Inflammatory macrophage treated with lipopolysaccharide for 1 hour (primary cell): Measurements from ENCODE around the gene COX7A2L.
"Not testable (repeated sequence)": the region's sequence is repeated elsewhere in the genome, so short reads cannot be mapped to it uniquely, and the experiment has no call there.

Experiments
- DNase-seq, 2 donors: peaks; one replicate each; pipeline ENCODE4 v3.0.0-alpha.2; 2020 to 2022

The COX7A2L gene

GRCh38 chr2:42338567-42339190, 22.3 kb downstream of the COX7A2L start:
- no peak for DNase-seq

DNA sequence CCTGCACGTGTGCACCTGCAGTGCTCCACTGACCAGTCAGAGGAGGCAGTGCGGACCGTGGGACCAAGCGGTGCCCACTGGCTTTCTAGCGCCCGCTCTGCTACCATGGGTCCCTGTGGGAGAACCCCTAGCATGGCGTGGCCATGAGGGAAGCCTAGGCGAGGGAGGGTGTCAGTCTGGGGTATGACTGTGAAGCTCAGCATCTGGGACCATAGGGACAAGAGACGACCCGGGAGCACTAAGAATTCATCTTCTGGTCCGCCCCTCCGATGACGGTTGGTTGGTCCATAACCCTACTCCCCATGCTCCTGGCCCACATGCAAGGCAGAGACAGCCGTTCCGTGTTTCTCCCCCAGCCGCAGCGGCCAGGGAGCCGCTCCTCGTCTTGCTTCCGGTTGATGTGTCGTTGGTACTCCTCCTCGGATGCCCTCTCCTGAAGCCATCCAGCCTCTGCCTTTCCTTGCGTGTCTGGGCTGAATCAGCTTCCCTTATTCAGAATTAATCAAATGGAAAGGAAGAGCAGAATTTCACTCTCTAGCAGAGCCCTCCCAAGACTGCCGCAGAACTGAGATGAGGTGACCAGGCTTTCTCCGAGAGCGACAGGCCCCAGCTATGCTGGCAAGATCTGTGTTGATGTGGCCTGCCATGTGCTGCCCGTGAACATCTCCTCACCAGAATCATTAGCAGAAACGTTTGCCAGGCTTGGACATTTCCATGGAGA, 23.0 kb downstream of the COX7A2L start:
- no peak for DNase-seq

GRCh38 chr2:42337356-42337820, 23.6 kb downstream of the COX7A2L start:
- DNase-seq = no peak

DNA sequence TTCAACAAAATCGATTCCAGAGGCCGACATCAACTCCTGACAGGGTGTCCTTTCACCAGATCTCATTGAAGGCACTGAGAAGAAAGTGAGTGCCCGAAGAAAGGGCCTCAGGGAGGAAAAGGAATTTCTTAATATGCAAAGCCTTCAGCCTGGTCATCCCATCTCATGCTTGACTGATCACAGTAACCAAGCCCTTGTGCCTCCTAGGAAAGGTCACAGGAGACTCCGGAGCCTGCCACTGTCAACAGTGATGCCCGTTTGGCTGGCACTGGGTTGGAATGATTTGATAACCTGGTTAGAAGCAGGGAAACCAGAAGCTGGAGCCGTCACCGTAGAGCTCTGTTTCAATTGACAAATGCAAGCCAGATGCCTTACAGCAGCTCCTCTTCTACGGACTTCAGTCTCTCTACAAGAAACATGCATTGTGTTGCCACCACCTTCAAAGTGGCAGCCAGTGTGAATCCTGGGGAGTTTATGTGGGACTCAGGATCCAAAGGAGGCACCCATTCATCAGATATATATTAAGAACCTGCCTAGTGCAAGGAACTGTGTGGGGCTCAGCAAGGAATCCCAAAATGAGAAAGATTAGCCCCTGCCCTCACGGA, 24.6 kb downstream of the COX7A2L start:
- no peak for DNase-seq

GRCh38 chr2:42335514-42336104, 25.4 kb downstream of the COX7A2L start:
- no peak for DNase-seq

DNA sequence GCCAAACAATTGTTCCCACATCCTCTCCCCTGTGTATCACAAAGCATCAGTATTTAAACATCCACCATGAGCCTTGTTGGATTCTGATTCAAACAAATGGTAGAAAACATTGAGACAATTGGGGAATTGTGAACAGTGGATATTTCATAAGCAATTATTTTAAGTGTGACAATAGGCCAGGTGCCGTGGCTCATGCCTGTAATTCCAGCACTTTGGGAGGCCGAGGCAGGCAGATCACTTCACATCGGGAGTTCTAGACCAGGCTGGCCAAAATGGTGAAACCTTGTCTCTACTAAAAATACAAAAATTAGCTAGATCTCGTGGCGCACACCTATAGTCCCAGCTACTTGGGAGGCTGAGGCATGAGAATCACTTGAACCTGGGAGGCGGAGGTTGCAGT, 26.2 kb downstream of the COX7A2L start:
- DNase-seq = not testable (repeated sequence)

- DNase-seq = no peak
These were observed 26.8 kb downstream of the COX7A2L start for GRCh38 chr2:42334220-42334619.

- DNase-seq = no peak
These were observed 27.4 kb downstream of the COX7A2L start for GRCh38 chr2:42333579-42333978.

GRCh38 chr2:42332575-42332974, 28.4 kb downstream of the COX7A2L start:
- DNase-seq = no peak

- no peak for DNase-seq
These were observed 29.3 kb downstream of the COX7A2L start for GRCh38 chr2:42331569-42332284.

DNA sequence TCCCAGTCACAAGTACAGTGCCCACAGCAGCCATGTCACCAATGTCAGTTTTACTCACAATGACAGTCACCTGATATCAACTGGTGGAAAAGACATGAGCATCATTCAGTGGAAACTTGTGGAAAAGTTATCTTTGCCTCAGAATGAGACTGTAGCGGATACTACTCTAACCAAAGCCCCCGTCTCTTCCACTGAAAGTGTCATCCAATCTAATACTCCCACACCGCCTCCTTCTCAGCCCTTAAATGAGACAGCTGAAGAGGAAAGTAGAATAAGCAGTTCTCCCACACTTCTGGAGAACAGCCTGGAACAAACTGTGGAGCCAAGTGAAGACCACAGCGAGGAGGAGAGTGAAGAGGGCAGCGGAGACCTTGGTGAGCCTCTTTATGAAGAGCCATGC, 31.3 kb downstream of the COX7A2L start:
- DNase-seq = no peak

DNA sequence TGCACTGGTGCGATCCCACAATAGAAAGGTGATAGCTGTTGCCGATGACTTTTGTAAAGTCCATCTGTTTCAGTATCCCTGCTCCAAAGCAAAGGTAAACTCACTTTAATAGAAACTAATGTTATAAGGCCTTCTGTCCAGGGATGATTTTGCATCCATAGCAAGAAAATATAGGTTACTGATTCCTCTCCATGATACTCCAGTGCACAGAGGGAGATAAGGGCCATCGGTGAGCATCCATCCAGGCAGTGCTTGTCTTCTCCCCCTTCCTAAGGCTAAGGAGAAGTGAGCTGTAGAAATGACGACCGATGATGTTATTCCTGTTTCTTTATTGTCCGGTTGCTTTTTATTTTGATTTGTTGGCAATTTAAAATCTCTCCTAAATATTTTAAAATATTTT, 32.1 kb downstream of the COX7A2L start:
- no peak for DNase-seq

DNA sequence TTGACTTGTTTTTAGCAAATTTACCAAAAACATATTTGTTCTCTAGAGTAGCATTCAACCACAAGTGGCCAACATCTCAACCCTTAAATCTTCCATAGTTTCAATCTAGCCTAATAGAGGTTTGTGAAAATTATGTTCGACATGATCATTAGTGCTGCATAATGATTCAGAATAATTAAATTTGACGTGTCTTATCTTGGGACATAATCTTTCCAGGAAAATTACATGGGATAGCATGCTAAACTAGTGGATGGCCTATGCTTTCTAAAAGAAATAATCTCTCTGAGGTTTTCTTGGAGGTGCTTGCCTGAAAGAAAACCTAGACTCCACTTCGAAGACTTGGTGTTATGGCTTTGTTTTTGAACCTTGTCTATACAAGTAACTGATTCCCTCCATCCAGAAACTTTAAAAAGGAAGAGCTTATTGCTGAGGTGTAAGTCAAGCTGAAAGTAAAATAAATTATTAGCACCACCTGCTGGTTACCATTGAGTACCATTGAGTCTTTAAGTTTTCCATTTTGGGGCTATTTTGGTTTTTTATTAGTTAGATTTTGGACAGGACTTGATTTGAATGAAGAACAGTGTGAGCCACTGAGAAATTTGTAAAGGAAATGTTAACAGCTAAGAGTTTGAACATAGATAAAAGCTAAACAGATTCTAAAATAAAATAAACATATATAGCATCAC, 32.7 kb downstream of the COX7A2L start:
- DNase-seq = no peak

GRCh38 chr2:42327125-42327524, 33.9 kb downstream of the COX7A2L start:
- DNase-seq = no peak

DNA sequence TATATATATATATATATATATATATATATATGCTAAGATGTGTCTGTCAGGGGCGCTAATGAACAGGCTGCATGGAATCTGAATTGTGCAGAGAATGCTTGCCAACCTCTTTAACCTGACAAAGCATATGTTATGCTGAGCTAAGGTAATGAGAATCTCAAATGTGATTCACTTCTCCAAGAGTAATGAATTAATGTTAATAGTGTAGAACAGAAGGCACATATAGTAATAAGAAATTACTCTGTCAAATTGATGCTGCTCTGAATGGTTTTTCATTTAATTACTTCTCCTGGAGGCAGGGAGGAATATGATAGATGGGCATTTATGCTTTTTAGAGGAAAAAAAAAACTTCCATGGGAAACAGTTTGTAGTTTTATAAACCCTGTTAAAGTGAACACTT, 35.4 kb downstream of the COX7A2L start:
- no peak for DNase-seq

DNA sequence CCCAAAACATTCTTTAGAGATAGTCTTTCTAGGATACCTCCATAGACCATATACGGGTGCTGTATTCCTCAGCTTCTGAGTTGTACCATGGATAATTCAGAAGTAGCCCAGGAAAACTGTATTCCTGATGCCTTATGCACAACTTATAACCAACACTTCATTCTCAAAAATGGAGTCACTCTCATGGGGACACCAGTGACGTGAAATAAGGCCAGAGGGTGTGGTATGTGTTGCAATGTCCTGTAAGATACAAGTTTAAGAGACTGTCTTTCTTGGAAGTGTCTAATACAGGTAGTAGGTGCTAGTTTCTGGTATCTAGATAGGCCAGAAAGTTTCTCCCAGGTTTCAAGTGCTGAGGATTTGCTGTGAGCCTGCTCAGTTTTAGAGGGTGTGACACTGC, 36.1 kb downstream of the COX7A2L start:
- DNase-seq = no peak

- no peak for DNase-seq
These were observed 36.8 kb downstream of the COX7A2L start for GRCh38 chr2:42324244-42324643.

DNA sequence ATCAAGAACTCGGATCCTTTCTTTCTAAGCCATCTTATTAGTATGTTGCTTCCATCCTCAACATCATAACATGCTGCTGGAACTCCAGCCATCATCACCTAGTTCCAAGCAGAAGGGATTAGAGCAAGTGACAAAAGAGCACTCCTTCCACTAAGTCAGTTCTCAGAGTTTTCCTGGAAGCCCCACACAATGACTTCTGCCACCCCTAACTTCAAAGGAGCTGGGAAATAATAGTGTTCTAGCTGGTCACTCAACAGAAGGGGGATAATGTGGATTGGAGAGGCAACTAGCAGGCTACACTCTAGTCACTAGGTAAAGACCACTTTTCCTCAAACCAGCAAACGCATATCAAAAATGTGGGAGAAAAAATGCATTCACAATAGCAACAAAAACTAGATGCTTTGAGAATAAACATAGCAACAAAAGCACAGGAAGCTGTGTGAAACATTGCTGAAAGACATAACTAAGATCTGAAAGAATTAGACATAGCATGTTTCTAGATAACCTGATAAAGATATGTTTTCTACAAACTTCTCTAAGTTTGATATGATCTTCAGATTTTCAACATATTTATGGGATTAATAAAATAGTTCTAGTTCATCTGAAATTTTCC, 39.5 kb downstream of the COX7A2L start:
- DNase-seq = no peak

- no peak for DNase-seq
These were observed 41.8 kb downstream of the COX7A2L start for GRCh38 chr2:42319265-42319664.

DNA sequence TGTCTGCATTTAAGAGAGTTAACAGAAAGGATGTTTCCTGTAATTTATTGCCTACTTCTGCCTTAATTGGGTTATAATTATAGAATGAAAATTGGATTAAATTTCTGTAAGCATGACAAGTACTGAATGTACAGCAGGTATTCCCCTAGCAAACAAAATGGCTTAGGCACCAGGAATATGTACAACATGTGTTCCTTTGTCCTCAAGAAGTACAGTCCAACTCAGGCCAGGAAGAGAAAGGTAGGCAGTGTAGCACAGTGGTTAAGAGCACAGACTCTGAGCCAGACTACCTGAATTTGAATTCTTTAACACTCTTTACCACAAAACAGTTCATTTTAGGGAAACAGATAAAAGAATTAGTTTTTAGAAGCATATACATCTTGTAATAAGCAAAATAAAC, 43.1 kb downstream of the COX7A2L start:
- DNase-seq = no peak

GRCh38 chr2:42317486-42317885, 43.5 kb downstream of the COX7A2L start:
- no peak for DNase-seq

DNA sequence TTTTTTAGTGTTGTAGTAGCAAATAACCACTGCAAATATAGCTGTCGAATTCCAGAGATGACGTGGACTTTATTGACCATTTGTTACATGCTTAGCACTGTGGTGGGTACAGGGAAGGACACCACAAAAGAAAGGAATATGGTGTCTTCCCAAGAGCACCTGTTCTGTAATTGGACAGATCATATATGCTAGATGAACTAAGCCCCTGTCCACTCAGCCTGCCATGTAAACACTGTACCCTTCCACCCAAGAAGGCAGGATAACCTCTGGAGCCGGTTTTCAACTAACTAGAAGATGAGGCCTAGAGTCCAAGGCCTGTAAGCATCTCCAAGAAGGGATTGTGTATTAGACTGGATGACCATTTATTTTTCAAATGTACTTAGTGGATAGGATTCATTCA, 44.1 kb downstream of the COX7A2L start:
- DNase-seq = no peak
